Measurements from ENCODE around the gene ATP12A.

DNA sequence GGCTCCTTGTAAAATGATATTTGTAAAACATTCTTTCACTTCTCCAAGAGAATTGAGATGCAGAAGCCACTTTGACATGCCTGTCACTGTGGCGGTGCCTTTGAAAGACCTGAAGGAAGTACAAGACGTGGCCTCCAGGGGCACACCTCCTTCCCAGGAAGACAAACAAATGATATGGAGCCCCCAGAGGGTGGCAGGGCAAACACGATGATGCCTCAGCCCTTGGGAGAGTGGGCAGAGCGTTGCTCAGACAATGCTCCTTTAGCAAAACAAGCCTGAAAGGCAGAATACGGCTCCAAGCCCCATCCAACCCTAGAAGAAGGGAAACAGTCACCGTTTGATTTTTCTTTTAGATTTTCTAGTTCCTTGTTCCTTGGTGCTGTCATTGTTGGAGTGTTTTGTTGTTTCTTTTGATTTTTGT lies 9.2 kb upstream of the ATP12A start:
- TF ChIP-seq, protein P1, sequence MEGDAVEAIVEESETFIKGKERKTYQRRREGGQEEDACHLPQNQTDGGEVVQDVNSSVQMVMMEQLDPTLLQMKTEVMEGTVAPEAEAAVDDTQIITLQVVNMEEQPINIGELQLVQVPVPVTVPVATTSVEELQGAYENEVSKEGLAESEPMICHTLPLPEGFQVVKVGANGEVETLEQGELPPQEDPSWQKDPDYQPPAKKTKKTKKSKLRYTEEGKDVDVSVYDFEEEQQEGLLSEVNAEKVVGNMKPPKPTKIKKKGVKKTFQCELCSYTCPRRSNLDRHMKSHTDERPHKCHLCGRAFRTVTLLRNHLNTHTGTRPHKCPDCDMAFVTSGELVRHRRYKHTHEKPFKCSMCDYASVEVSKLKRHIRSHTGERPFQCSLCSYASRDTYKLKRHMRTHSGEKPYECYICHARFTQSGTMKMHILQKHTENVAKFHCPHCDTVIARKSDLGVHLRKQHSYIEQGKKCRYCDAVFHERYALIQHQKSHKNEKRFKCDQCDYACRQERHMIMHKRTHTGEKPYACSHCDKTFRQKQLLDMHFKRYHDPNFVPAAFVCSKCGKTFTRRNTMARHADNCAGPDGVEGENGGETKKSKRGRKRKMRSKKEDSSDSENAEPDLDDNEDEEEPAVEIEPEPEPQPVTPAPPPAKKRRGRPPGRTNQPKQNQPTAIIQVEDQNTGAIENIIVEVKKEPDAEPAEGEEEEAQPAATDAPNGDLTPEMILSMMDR (IDR thresholded peaks at IDR 0.05), result no peak
- no peak for TF ChIP-seq POLR2A (IDR thresholded peaks at IDR 0.05)

All from body of pancreas (tissue), 4 donors.